Fibroblast of upper back skin (primary cell): ENCODE data around the gene ASXL2.
"Not testable (repeated sequence)": the region's sequence is repeated elsewhere in the genome, so short reads cannot be mapped to it uniquely, and the experiment has no call there.

Source experiments
- DNase-seq: peaks from one replicate; pipeline ENCODE4 v3.0.0-alpha.2; 2013

ASXL2 gene

GRCh38 chr2:25887624-25888242, 9.4 kb upstream of the ASXL2 start:
- DNase-seq: no peak

- peak; percentile 72 for DNase-seq
These were observed 7.6 kb upstream of the ASXL2 start for GRCh38 chr2:25885933-25886332.

GRCh38 chr2:25881764-25882163, 3.5 kb upstream of the ASXL2 start:
- DNase-seq: no peak

- DNase-seq: peak; percentile 63
These were observed 945 bp upstream of the ASXL2 start for GRCh38 chr2:25879133-25879730.

GRCh38 chr2:25877431-25878360, 591 bp downstream of the ASXL2 start:
- peak; percentile 36 for DNase-seq

- DNase-seq: no peak
These were observed 6.2 kb downstream of the ASXL2 start for GRCh38 chr2:25872134-25872533.

- DNase-seq: no peak
These were observed 10.8 kb downstream of the ASXL2 start for GRCh38 chr2:25867396-25868003.

GRCh38 chr2:25856377-25856776, 21.9 kb downstream of the ASXL2 start:
- DNase-seq: no peak

- DNase-seq: no peak
These were observed 23.2 kb downstream of the ASXL2 start for GRCh38 chr2:25855065-25855464.

- DNase-seq: no peak
These were observed 23.7 kb downstream of the ASXL2 start for GRCh38 chr2:25854613-25855012.

- DNase-seq: no peak
These were observed 25.1 kb downstream of the ASXL2 start for GRCh38 chr2:25853038-25853638.

GRCh38 chr2:25851740-25852503, 26.4 kb downstream of the ASXL2 start:
- peak; percentile 86 for DNase-seq

GRCh38 chr2:25850400-25850799, 27.9 kb downstream of the ASXL2 start:
- not testable (repeated sequence) for DNase-seq

GRCh38 chr2:25849350-25849749, 28.9 kb downstream of the ASXL2 start:
- DNase-seq: not testable (repeated sequence)

- DNase-seq: peak; percentile 16
These were observed 32.3 kb downstream of the ASXL2 start for GRCh38 chr2:25845843-25846505.

GRCh38 chr2:25844089-25844488, 34.2 kb downstream of the ASXL2 start:
- DNase-seq: peak; percentile 45

- no peak for DNase-seq
These were observed 36.1 kb downstream of the ASXL2 start for GRCh38 chr2:25842155-25842554.

GRCh38 chr2:25838152-25838756, 40.0 kb downstream of the ASXL2 start:
- DNase-seq: no peak

- no peak for DNase-seq
These were observed 42.4 kb downstream of the ASXL2 start for GRCh38 chr2:25835906-25836305.

GRCh38 chr2:25833566-25833965, 44.7 kb downstream of the ASXL2 start:
- DNase-seq: peak; percentile 21

GRCh38 chr2:25832897-25833296, 45.4 kb downstream of the ASXL2 start:
- DNase-seq: no peak
